ENCODE data around the gene ZNF398.

The ZNF398 gene

GRCh38 chr7:149180722-149181449 lies 33.6 kb downstream of the ZNF398 start:
- no peak overlapping the region for H3K27ac ChIP-seq (replicated peaks)
- TF ChIP-seq GABPA (IDR thresholded peaks at IDR 0.05; ENCODE audit: low read depth) (no peak), SPI1 (IDR thresholded peaks at IDR 0.05; ENCODE audit: borderline replicate concordance, low read depth) (no peak), REST (IDR thresholded peaks at IDR 0.05; ENCODE audit: insufficient replicate concordance, low read depth) (no peak), CTCF (IDR thresholded peaks at IDR 0.05; ENCODE audit: insufficient read depth, low read length) (no peak), POLR2AphosphoS5 (IDR thresholded peaks at IDR 0.05; ENCODE audit: low read depth) (no peak)
- no peak overlapping the region for H3K4me3 ChIP-seq (replicated peaks; ENCODE audit: insufficient read depth, low read length)
- no peaks in the 10 kb centered on the region for H3K27me3 ChIP-seq (ENCODE audit: insufficient read depth, poor library complexity, severe bottlenecking)
- DNase-seq (ENCODE audit: low read depth in 1 of 2, low spot score in 1 of 2), result no peak

GRCh38 chr7:149181450-149181790 lies 34.2 kb downstream of the ZNF398 start:
- TF ChIP-seq SPI1 (IDR thresholded peaks at IDR 0.05; ENCODE audit: borderline replicate concordance, low read depth), result no peak
- no peak for TF ChIP-seq REST (IDR thresholded peaks at IDR 0.05; ENCODE audit: insufficient replicate concordance, low read depth)
- Histone ChIP-seq H3K27ac (replicated peaks) (no peak overlapping the region), H3K4me3 (replicated peaks; ENCODE audit: insufficient read depth, low read length) (no peak overlapping the region), H3K27me3 (ENCODE audit: insufficient read depth, poor library complexity, severe bottlenecking) (no peaks in the 10 kb centered on the region)
- no peak for DNase-seq (ENCODE audit: low read depth in 1 of 2, low spot score in 1 of 2)

- Histone ChIP-seq H3K27ac (replicated peaks) (no peak overlapping the region), H3K27me3 (ENCODE audit: insufficient read depth, poor library complexity, severe bottlenecking) (no peaks in the 10 kb centered on the region), H3K4me3 (replicated peaks; ENCODE audit: insufficient read depth, low read length) (no peak overlapping the region)
- DNase-seq (ENCODE audit: low read depth in 1 of 2, low spot score in 1 of 2), result no peak
- TF ChIP-seq SPI1 (IDR thresholded peaks at IDR 0.05; ENCODE audit: borderline replicate concordance, low read depth) (no peak), POLR2AphosphoS5 (IDR thresholded peaks at IDR 0.05; ENCODE audit: low read depth) (no peak), CTCF (IDR thresholded peaks at IDR 0.05; ENCODE audit: insufficient read depth, low read length) (no peak)
Measured at GRCh38 chr7:149184274-149184673, 37.0 kb downstream of the ZNF398 start.

- Histone ChIP-seq H3K27ac (replicated peaks) (no peak overlapping the region), H3K4me3 (replicated peaks; ENCODE audit: insufficient read depth, low read length) (no peak overlapping the region), H3K27me3 (ENCODE audit: insufficient read depth, poor library complexity, severe bottlenecking) (no peaks in the 10 kb centered on the region)
- DNase-seq (ENCODE audit: low read depth in 1 of 2, low spot score in 1 of 2), result no peak
- TF ChIP-seq GABPA (IDR thresholded peaks at IDR 0.05; ENCODE audit: low read depth) (no peak), REST (IDR thresholded peaks at IDR 0.05; ENCODE audit: insufficient replicate concordance, low read depth) (no peak), POLR2AphosphoS5 (IDR thresholded peaks at IDR 0.05; ENCODE audit: low read depth) (no peak), SPI1 (IDR thresholded peaks at IDR 0.05; ENCODE audit: borderline replicate concordance, low read depth) (no peak), CTCF (IDR thresholded peaks at IDR 0.05; ENCODE audit: insufficient read depth, low read length) (no peak)
Measured at GRCh38 chr7:149188213-149188612, 41.0 kb downstream of the ZNF398 start.

All from HL-60 (cell line).